Effector CD8-positive, alpha-beta T cell (primary cell): ENCODE data around the gene RAD51B.
"Not testable (repeated sequence)": the region's sequence is repeated elsewhere in the genome, so short reads cannot be mapped to it uniquely, and the experiment has no call there.

Source experiments
- DNase-seq: peaks from one replicate; lab custom pipeline; 2025; lab: John Stamatoyannopoulos, UW

The RAD51B gene

GRCh38 chr14:68655021-68655831, 835.6 kb downstream of the RAD51B start:
- no peak for DNase-seq

- DNase-seq = no peak
Measured at GRCh38 chr14:68655911-68656316, 836.3 kb downstream of the RAD51B start.

- DNase-seq = no peak
Measured at GRCh38 chr14:68656452-68656851, 836.9 kb downstream of the RAD51B start.

GRCh38 chr14:68657300-68658028, 837.9 kb downstream of the RAD51B start:
- no peak for DNase-seq

- DNase-seq = no peak
Measured at GRCh38 chr14:68658029-68658509, 838.5 kb downstream of the RAD51B start.

- no peak for DNase-seq
Measured at GRCh38 chr14:68658943-68659931, 839.7 kb downstream of the RAD51B start.

- DNase-seq = no peak
Measured at GRCh38 chr14:68660495-68660894, 840.9 kb downstream of the RAD51B start.

- no peak for DNase-seq
Measured at GRCh38 chr14:68661226-68662225, 841.9 kb downstream of the RAD51B start.

- DNase-seq = no peak
Measured at GRCh38 chr14:68662392-68662791, 842.8 kb downstream of the RAD51B start.

- not testable (repeated sequence) for DNase-seq
Measured at GRCh38 chr14:68662826-68663225, 843.2 kb downstream of the RAD51B start.

- no peak for DNase-seq
Measured at GRCh38 chr14:68663385-68664076, 844.0 kb downstream of the RAD51B start.

GRCh38 chr14:68664225-68664681, 844.7 kb downstream of the RAD51B start:
- DNase-seq = no peak

GRCh38 chr14:68665131-68665530, 845.6 kb downstream of the RAD51B start:
- no peak for DNase-seq

GRCh38 chr14:68665792-68666204, 846.2 kb downstream of the RAD51B start:
- no peak for DNase-seq

GRCh38 chr14:68666236-68666635, 846.7 kb downstream of the RAD51B start:
- no peak for DNase-seq

GRCh38 chr14:68666899-68667298, 847.3 kb downstream of the RAD51B start:
- DNase-seq = no peak

- DNase-seq = no peak
Measured at GRCh38 chr14:68667313-68667791, 847.8 kb downstream of the RAD51B start.

- DNase-seq = no peak
Measured at GRCh38 chr14:68668028-68668427, 848.4 kb downstream of the RAD51B start.

GRCh38 chr14:68668531-68668930, 849.0 kb downstream of the RAD51B start:
- DNase-seq = no peak

- DNase-seq = no peak
Measured at GRCh38 chr14:68669111-68669511, 849.5 kb downstream of the RAD51B start.
